ENCODE data around the gene STYXL1. TPM values are rescaled to one million over a fixed set of nuclear protein-coding genes. Genes with fewer than 3 reads are reported as not detected.
A peak's percentile ranks its signal among the peaks of the same experiment; 100 is the strongest.

The STYXL1 gene
- total RNA-seq, 3 donors from 2014 or later = 27.5 to 38.3 (median 28.3) TPM

DNA sequence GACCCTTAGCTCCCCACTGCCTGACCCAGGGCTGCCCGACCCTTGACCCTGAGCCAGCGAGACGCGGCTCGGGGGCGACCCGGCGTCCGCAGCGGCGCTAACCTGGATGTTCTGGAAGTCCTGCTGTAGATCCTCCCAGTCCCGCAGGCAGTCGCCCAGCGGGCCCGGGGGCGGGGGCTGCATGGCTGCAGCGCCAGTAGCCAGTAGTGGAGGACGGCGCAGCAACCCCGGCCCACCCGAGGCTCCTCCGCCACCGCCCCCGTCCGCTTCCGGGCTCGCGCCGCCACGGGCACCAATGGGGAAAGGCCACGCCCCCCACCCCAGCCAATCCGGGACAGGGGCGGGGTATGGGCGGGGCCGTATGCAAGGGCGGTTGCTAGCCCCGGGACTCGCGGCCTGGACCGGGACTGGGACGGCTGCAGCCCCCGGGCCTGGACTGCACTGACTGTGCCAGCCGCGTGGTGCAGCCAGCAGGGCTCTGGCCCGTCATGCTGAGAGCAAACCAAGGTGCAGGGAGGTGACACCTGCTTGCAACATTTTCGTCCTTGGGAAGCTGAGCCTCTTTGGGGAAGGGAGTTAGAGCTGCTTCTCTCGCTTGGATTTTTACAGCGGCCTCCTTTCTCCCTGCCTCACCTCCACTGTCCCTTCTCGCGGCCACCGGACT, 53.3 kb downstream of the STYXL1 start, which contains the start of gene TMEM120A:
Gene TMEM120A, minus strand, starts transcription at position 208 of the 664 bp plus-strand sequence. Its CDS starts 25 bp downstream, at position 183.
- H3K27ac ChIP-seq = peak within 1 kb of the TSS; percentile 81 to 94
- peaks cover under 1 to 12% of the 10 kb centered on the region in 2 donors for H3K4me1 ChIP-seq
- no peaks in the 10 kb centered on the region for H3K36me3 ChIP-seq
- H3K9me3 ChIP-seq = no peaks in the 10 kb centered on the region
- peak within 1 kb of the TSS; percentile 80 to 90 (median 88) for H3K4me3 ChIP-seq
- TF ChIP-seq POLR2AphosphoS5 (IDR thresholded peaks at IDR 0.05) (peak in 2 of 3 donors; percentile 56 to 64), POLR2A (IDR thresholded peaks at IDR 0.05) (peak; percentile 6)
- TF ChIP-seq, protein P1, sequence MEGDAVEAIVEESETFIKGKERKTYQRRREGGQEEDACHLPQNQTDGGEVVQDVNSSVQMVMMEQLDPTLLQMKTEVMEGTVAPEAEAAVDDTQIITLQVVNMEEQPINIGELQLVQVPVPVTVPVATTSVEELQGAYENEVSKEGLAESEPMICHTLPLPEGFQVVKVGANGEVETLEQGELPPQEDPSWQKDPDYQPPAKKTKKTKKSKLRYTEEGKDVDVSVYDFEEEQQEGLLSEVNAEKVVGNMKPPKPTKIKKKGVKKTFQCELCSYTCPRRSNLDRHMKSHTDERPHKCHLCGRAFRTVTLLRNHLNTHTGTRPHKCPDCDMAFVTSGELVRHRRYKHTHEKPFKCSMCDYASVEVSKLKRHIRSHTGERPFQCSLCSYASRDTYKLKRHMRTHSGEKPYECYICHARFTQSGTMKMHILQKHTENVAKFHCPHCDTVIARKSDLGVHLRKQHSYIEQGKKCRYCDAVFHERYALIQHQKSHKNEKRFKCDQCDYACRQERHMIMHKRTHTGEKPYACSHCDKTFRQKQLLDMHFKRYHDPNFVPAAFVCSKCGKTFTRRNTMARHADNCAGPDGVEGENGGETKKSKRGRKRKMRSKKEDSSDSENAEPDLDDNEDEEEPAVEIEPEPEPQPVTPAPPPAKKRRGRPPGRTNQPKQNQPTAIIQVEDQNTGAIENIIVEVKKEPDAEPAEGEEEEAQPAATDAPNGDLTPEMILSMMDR (IDR thresholded peaks at IDR 0.05) = peak in 1 of 3 donors; percentile 18
- DNase-seq (ENCODE audit: low spot score in 2 of 2) = peak; percentile 90 to 96
- no peaks in the 10 kb centered on the region for H3K27me3 ChIP-seq
- intact Hi-C loops (cut with DNase I; ENCODE audit: low total_unique reads) = no loop called here

DNA sequence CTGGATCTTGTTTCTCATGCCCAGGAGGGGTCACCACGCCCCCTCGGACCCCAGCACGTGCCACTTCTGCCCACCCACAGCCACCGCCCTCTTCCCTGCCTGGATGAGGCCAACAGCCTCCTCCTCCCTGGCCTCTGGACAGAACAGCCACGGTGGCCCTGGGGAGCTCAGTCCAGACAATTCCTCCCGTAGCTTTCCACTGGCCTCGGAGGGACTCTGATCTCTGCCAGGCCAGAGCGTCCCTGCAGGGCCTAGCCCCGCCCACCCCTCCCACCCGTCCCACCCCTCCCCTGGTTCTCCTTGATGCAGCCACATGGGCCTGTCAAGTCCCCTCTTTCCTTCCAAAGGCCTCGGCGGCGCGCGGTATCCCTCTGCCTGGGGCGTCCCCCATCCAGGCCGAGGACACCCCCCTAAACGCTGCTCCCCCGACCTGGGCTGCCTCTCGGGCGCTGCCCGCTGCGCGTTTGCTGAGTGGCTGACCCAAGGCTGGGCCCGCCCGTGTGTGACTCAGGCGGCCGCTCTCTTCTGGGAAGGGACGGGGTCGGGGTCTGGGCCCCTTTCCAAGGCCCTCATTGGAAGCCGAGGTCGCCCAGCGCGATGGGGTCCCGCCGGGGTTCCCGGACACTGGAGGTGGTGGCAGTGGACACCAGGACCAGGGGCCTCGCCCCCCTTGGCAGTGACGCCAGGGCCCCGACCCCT, 54.0 kb downstream of the STYXL1 start:
- TF ChIP-seq POLR2A (IDR thresholded peaks at IDR 0.05) = no peak
- TF ChIP-seq, protein P1 (IDR thresholded peaks at IDR 0.05) = no peak
- no peak for TF ChIP-seq POLR2AphosphoS5 (IDR thresholded peaks at IDR 0.05)
- H3K9me3 ChIP-seq = no peaks in the 10 kb centered on the region
- H3K36me3 ChIP-seq = no peaks in the 10 kb centered on the region
- H3K4me3 ChIP-seq = peak overlapping the region; percentile 80 to 90 (median 88)
- peaks cover 5 to 16% of the 10 kb centered on the region in 2 donors for H3K4me1 ChIP-seq
- peak overlapping the region; percentile 81 to 94 for H3K27ac ChIP-seq
- DNase-seq (ENCODE audit: low spot score in 2 of 2) = peak; percentile 25 to 58
- intact Hi-C loops (cut with DNase I; ENCODE audit: low total_unique reads) = no loop called here
- no peaks in the 10 kb centered on the region for H3K27me3 ChIP-seq

DNA sequence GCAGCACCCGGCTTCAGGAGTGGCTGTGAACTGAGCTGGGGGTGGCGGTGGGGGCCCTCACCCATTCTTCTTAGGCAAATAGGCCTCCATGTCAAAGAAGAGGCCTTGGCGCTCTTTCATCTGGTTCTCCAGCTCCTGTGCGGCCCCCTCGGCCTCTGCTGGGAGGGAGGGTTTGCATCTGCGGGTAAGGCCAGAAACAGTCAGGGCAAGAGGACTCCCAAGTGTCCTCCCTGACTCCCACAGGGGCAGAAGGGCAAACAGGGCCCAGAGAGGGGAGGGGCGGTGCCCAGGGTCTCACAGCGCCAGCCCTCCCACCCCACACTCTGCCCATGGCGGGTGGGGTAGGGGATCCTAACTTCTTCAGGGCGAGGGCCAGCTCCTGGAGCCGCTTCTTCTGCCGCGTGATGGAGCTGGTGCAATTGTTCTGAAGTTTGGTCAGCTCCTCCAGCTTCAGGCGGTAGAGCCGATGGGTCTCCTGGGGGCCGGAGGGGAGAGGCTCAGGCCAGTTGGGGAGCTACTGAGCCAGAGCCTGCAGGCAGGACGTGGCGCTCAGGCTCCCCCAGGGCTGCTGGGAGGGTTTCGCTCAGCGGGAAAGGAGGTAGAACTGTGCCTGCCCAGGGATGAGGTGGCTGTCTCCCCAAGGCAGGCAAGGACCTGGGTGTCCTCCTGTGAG, 55.6 kb downstream of the STYXL1 start:
- H3K27me3 ChIP-seq = no peaks in the 10 kb centered on the region
- no peak overlapping the region for H3K4me3 ChIP-seq
- H3K36me3 ChIP-seq = no peaks in the 10 kb centered on the region
- H3K4me1 ChIP-seq = peaks cover 5 to 16% of the 10 kb centered on the region in 2 donors
- no peaks in the 10 kb centered on the region for H3K9me3 ChIP-seq
- intact Hi-C loops (cut with DNase I; ENCODE audit: low total_unique reads) = no loop called here
- DNase-seq (ENCODE audit: low spot score in 2 of 2) = peak in 1 of 2 donors; percentile 28
- TF ChIP-seq, protein P1 (IDR thresholded peaks at IDR 0.05) = no peak
- TF ChIP-seq POLR2A (IDR thresholded peaks at IDR 0.05) = no peak
- no peak for TF ChIP-seq POLR2AphosphoS5 (IDR thresholded peaks at IDR 0.05)
- peak overlapping the region in 1 of 2 donors; percentile 51 for H3K27ac ChIP-seq

DNA sequence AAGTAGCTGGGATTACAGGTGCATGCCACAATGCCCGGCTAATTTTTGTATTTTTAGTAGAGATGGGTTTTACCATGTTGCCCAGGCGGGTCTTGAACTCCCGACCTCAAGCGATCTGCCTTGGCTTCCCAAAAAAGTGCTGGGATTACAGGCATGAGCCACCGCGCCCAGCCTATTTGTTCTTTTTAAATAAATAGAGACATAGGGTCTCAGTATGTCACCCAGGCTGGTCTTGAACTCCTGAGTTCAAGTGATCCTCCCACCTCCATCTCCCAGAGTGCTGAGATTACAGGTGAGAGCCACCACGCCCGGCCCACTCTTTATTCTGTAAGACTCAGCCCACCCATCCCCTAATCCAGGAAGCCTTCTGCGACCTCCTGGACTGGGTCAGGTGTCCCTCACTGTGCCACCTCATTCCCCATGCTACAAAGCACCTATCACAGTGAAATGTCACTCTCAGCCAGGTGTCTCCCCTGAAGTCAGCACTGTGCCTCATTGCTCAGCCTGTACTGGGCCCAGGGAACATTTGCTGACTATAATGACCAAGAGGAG, 56.2 kb downstream of the STYXL1 start:
- no peaks in the 10 kb centered on the region for H3K9me3 ChIP-seq
- peak overlapping the region in 1 of 2 donors; percentile 51 for H3K27ac ChIP-seq
- H3K4me1 ChIP-seq = peaks cover 5 to 16% of the 10 kb centered on the region in 2 donors
- intact Hi-C loops (cut with DNase I; ENCODE audit: low total_unique reads) = no loop called here
- TF ChIP-seq, protein P1 (IDR thresholded peaks at IDR 0.05) = no peak
- TF ChIP-seq POLR2A (IDR thresholded peaks at IDR 0.05) (no peak), POLR2AphosphoS5 (IDR thresholded peaks at IDR 0.05) (no peak)
- H3K36me3 ChIP-seq = peaks cover 2% of the 10 kb centered on the region
- no peaks in the 10 kb centered on the region for H3K27me3 ChIP-seq
- no peak overlapping the region for H3K4me3 ChIP-seq
- DNase-seq (ENCODE audit: low spot score in 2 of 2) = no peak

Measured in breast epithelium (tissue), 4 donors.